ENCODE results near the gene TAX1BP1.

- TF ChIP-seq, protein P1, sequence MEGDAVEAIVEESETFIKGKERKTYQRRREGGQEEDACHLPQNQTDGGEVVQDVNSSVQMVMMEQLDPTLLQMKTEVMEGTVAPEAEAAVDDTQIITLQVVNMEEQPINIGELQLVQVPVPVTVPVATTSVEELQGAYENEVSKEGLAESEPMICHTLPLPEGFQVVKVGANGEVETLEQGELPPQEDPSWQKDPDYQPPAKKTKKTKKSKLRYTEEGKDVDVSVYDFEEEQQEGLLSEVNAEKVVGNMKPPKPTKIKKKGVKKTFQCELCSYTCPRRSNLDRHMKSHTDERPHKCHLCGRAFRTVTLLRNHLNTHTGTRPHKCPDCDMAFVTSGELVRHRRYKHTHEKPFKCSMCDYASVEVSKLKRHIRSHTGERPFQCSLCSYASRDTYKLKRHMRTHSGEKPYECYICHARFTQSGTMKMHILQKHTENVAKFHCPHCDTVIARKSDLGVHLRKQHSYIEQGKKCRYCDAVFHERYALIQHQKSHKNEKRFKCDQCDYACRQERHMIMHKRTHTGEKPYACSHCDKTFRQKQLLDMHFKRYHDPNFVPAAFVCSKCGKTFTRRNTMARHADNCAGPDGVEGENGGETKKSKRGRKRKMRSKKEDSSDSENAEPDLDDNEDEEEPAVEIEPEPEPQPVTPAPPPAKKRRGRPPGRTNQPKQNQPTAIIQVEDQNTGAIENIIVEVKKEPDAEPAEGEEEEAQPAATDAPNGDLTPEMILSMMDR (IDR thresholded peaks at IDR 0.05) = no peak
- TF ChIP-seq POLR2A (IDR thresholded peaks at IDR 0.05) = no peak
Observed at GRCh38 chr7:27846388-27846787, 106.4 kb downstream of the TAX1BP1 start.
